OCI-LY3 (cell line): ENCODE measurements around the gene KDM3B.

Experiments
- EZH2phosphoT487 ChIP-seq: fragments of 200-600 bp; shearing (Covaris generic); IDR thresholded peaks from 2 replicates; pipeline ENCODE4 v1.6.1; 2018; ENCODE audit warnings: antibody characterized with exemption, mixed run types, low read depth
- TF ChIP-seq, protein P1 (sequence below): fragments of 200-600, 300-600 bp; sonication (generic); IDR thresholded peaks from 2 replicates; pipeline ENCODE4 v1.5.1; 2014; ENCODE audit warnings: antibody characterized with exemption, low read length, low read depth

DNA sequence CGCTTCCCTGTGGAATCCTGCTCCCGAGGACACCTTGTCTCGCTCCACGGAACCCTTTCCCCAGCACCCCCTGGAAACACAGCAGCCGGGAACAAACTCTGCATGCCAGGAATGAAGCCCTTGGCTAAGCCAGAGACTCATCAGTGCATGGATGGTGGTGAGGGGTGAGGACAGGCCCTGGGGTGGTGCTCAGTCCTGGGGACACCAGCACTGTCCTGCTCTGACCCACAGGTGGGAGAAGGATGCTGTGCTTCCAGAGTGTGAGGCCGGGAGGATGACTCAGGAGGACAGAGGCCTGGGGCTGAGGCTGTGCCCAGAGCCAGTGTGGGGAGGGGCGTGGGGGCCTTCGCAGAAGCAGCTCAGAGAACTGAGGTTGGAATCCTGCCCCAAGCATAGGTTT lies 101.6 kb downstream of the KDM3B start:
- TF ChIP-seq, protein P1, sequence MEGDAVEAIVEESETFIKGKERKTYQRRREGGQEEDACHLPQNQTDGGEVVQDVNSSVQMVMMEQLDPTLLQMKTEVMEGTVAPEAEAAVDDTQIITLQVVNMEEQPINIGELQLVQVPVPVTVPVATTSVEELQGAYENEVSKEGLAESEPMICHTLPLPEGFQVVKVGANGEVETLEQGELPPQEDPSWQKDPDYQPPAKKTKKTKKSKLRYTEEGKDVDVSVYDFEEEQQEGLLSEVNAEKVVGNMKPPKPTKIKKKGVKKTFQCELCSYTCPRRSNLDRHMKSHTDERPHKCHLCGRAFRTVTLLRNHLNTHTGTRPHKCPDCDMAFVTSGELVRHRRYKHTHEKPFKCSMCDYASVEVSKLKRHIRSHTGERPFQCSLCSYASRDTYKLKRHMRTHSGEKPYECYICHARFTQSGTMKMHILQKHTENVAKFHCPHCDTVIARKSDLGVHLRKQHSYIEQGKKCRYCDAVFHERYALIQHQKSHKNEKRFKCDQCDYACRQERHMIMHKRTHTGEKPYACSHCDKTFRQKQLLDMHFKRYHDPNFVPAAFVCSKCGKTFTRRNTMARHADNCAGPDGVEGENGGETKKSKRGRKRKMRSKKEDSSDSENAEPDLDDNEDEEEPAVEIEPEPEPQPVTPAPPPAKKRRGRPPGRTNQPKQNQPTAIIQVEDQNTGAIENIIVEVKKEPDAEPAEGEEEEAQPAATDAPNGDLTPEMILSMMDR = no peak
- TF ChIP-seq EZH2phosphoT487 = no peak
